Measurements from ENCODE around the gene MALRD1.
"Not testable (repeated sequence)": the region's sequence is repeated elsewhere in the genome, so short reads cannot be mapped to it uniquely, and the experiment has no call there.

The MALRD1 gene

DNA sequence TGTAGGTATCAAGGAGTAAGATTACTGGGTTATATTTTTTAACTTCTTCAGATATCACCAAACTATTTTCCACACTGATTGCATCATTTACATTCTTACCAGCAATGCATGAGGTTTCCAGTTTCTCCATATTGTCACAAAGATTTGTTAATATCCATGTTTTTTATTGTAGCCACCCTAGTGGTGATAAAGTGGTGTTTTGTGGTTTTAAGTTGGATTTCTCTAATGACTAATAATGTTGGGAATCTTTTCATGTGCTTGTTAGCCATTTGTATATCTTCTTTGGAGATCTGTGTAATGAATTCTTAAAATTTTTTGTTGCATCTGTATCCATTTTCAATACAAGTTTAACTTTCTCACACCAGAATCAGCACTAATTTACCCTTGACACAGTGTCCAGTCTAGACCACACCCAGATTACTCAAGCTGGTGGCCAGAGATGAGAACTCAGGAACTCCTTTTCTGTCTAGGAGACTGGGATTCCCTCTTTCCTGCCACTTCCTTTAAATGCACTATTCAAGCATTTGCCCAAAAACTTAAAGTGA is 700.7 kb downstream of the MALRD1 start:
- Mint-ChIP-seq H3K4me1 (no peaks in the 10 kb centered on the region), H3K27ac (no peak overlapping the region), H3K27me3 (no peaks in the 10 kb centered on the region), H3K4me3 (no peak overlapping the region), H3K9me3 (peaks cover 3% of the 10 kb centered on the region), H3K36me3 (no peaks in the 10 kb centered on the region)
- no peak for ATAC-seq

- ATAC-seq: no peak
- H3K4me1 Mint-ChIP-seq: no peaks in the 10 kb centered on the region
- no peak overlapping the region for H3K4me3 Mint-ChIP-seq
- H3K27ac Mint-ChIP-seq: no peak overlapping the region
- H3K36me3 Mint-ChIP-seq: no peaks in the 10 kb centered on the region
- no peaks in the 10 kb centered on the region for H3K27me3 Mint-ChIP-seq
- no peaks in the 10 kb centered on the region for H3K9me3 Mint-ChIP-seq
Measured at GRCh38 chr10:19750972-19751371, 702.4 kb downstream of the MALRD1 start.

GRCh38 chr10:19756919-19757318 is 708.3 kb downstream of the MALRD1 start:
- Mint-ChIP-seq H3K27ac (no peak overlapping the region), H3K9me3 (peaks cover 2% of the 10 kb centered on the region), H3K4me1 (no peaks in the 10 kb centered on the region), H3K4me3 (no peak overlapping the region), H3K36me3 (no peaks in the 10 kb centered on the region), H3K27me3 (no peaks in the 10 kb centered on the region)
- ATAC-seq: no peak

DNA sequence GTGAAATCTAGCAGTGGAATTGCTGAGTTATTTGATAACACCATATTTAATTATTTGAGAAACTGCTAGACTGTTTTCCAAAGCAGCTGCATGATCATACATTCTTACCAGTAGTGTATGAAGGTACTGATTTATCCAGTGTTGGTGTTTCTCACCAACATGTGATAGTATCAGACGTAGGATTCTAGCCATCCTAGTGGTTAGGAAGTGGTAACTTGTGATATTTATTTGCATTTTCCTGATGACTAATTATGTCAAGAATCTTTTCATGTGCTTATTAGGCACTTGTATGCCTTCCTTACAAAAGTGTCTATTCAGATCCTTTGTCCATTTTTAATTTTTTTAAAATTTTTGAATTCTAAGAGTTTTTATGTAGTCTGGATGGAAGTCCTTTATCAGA is 713.4 kb downstream of the MALRD1 start:
- ATAC-seq: no peak
- Mint-ChIP-seq H3K27me3 (no peaks in the 10 kb centered on the region), H3K27ac (no peak overlapping the region), H3K36me3 (no peaks in the 10 kb centered on the region), H3K9me3 (no peaks in the 10 kb centered on the region), H3K4me3 (no peak overlapping the region), H3K4me1 (no peaks in the 10 kb centered on the region)

DNA sequence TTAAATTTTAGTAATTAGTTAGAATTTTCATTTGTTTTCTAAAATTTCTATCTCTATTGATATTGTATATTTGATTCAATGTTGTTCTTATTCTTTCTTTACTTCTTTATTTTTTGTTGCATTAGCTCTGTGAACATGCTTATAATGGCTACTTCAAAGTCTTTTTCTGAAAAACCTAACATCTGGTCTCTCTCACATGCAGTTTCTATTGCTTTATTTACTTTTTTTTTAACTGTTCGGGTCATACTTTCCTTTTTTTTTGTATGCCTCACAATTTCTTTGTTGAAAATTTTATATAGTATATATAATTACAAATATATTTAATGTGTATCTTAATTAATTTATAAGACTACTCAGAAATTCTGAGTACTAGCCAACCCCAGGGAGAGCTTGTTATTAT is 715.5 kb downstream of the MALRD1 start:
- Mint-ChIP-seq H3K4me3 (no peak overlapping the region), H3K4me1 (no peaks in the 10 kb centered on the region)
- no peak for ATAC-seq

DNA sequence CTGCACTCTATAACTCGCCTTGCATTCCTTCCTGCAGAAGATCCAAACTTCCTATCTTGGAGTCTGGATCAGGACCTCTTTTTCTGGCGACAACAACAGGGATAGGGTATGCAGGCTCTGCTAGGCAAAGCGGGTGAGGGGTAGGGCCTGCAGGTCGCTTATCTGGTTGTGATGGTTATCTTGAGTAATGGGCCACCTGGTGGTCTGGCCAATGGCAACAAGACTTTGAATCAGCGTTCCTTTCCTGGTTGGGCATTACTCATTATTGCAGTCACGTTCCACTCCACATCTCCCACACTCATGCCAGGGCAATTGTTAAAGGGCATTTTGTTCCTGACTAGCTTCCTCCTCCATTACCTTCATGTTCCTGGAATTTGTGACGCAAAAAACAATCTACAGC is 719.3 kb downstream of the MALRD1 start:
- Mint-ChIP-seq H3K27ac (no peak overlapping the region), H3K27me3 (no peaks in the 10 kb centered on the region), H3K4me3 (no peak overlapping the region), H3K4me1 (no peaks in the 10 kb centered on the region), H3K9me3 (peaks cover 3% of the 10 kb centered on the region), H3K36me3 (no peaks in the 10 kb centered on the region)
- ATAC-seq: no peak

More for the DNA sequence above, 715.5 kb downstream of the MALRD1 start:
- Mint-ChIP-seq H3K9me3 (no peaks in the 10 kb centered on the region), H3K27me3 (no peaks in the 10 kb centered on the region), H3K27ac (no peak overlapping the region), H3K36me3 (no peaks in the 10 kb centered on the region)

GRCh38 chr10:19769826-19770225 is 721.2 kb downstream of the MALRD1 start:
- not testable (repeated sequence) for H3K4me3 Mint-ChIP-seq, H3K4me1 Mint-ChIP-seq, ATAC-seq, H3K9me3 Mint-ChIP-seq, H3K27ac Mint-ChIP-seq, H3K36me3 Mint-ChIP-seq, H3K27me3 Mint-ChIP-seq

DNA sequence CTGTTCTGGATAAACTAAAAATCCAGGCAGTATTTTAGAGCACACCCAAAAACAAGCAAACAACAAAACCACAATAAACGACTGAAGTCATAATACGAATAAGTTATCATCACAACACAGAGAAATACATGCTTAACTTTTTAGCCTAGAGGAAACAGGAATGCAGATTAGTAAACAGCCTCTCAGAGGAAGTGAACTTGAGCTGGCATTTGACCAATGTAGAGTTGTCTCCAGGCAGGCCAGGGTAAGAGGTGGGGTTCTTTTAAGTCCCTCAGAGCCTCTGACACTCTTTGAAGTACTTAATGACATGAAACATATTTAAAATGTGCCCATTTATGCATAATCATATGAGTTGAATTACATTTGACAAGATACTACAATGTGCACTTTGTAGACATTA is 724.4 kb downstream of the MALRD1 start:
- no peak overlapping the region for H3K4me3 Mint-ChIP-seq
- peaks cover 3% of the 10 kb centered on the region for H3K9me3 Mint-ChIP-seq

DNA sequence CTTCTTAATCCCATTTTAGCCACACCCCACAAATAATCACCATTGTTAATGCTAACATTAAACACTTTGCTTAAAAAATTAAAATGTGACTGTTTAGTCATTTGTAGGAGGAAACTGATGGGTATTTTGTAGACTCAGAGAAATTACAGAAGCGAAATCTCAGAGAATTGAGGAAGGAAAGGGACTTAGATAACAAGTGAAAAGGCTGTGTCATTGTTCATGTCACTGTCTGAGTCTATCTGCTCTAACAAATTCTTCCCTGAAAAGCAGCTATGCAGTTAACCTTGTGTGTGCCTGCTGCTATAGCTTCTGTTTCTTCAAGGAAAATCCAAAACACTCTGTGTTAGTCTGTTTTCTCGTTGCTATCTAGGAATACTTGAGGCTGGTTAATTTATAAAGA is 726.7 kb downstream of the MALRD1 start:
- no peak overlapping the region for H3K27ac Mint-ChIP-seq
- no peak overlapping the region for H3K4me3 Mint-ChIP-seq
- no peaks in the 10 kb centered on the region for H3K4me1 Mint-ChIP-seq

More for the DNA sequence above, 724.4 kb downstream of the MALRD1 start:
- no peaks in the 10 kb centered on the region for H3K36me3 Mint-ChIP-seq
- no peaks in the 10 kb centered on the region for H3K27me3 Mint-ChIP-seq
- ATAC-seq: no peak
- no peaks in the 10 kb centered on the region for H3K4me1 Mint-ChIP-seq
- no peak overlapping the region for H3K27ac Mint-ChIP-seq

GRCh38 chr10:19777806-19778205 is 729.2 kb downstream of the MALRD1 start:
- peaks cover 5% of the 10 kb centered on the region for H3K9me3 Mint-ChIP-seq

More for the DNA sequence above, 726.7 kb downstream of the MALRD1 start:
- Mint-ChIP-seq H3K36me3 (no peaks in the 10 kb centered on the region), H3K9me3 (no peaks in the 10 kb centered on the region), H3K27me3 (no peaks in the 10 kb centered on the region)
- ATAC-seq: no peak

GRCh38 chr10:19778996-19779395 is 730.4 kb downstream of the MALRD1 start:
- no peaks in the 10 kb centered on the region for H3K4me1 Mint-ChIP-seq
- no peak overlapping the region for H3K27ac Mint-ChIP-seq
- H3K27me3 Mint-ChIP-seq: no peaks in the 10 kb centered on the region
- H3K9me3 Mint-ChIP-seq: peaks cover 6% of the 10 kb centered on the region
- ATAC-seq: no peak
- no peak overlapping the region for H3K4me3 Mint-ChIP-seq
- H3K36me3 Mint-ChIP-seq: no peaks in the 10 kb centered on the region

More at GRCh38 chr10:19777806-19778205, 729.2 kb downstream of the MALRD1 start:
- no peak for ATAC-seq
- Mint-ChIP-seq H3K4me3 (no peak overlapping the region), H3K4me1 (no peaks in the 10 kb centered on the region), H3K27me3 (no peaks in the 10 kb centered on the region), H3K36me3 (no peaks in the 10 kb centered on the region), H3K27ac (no peak overlapping the region)

- H3K9me3 Mint-ChIP-seq: peaks cover 8% of the 10 kb centered on the region
- H3K27me3 Mint-ChIP-seq: no peaks in the 10 kb centered on the region
- no peaks in the 10 kb centered on the region for H3K36me3 Mint-ChIP-seq
- no peak overlapping the region for H3K27ac Mint-ChIP-seq
- no peak overlapping the region for H3K4me3 Mint-ChIP-seq
- H3K4me1 Mint-ChIP-seq: no peaks in the 10 kb centered on the region
- ATAC-seq: no peak
Measured at GRCh38 chr10:19782430-19783089, 734.0 kb downstream of the MALRD1 start.

GRCh38 chr10:19783721-19784120 is 735.1 kb downstream of the MALRD1 start:
- no peak overlapping the region for H3K4me3 Mint-ChIP-seq
- H3K9me3 Mint-ChIP-seq: peaks cover 11% of the 10 kb centered on the region
- no peaks in the 10 kb centered on the region for H3K4me1 Mint-ChIP-seq
- ATAC-seq: no peak
- H3K27ac Mint-ChIP-seq: no peak overlapping the region
- no peaks in the 10 kb centered on the region for H3K27me3 Mint-ChIP-seq
- no peaks in the 10 kb centered on the region for H3K36me3 Mint-ChIP-seq
